Parathyroid adenoma (tissue), 2 donors: Measurements from ENCODE around the gene PKMYT1.

ENCODE experiments used
- H2AFZ ChIP-seq: fragments of 300-600 bp; sonication (generic); one replicate; pipeline ENCODE4 v1.7.0; 2017; ENCODE audit warnings: antibody characterized with exemption, mild to moderate bottlenecking
- H3K27ac ChIP-seq: fragments of 300-600 bp; sonication (generic); one replicate; pipeline ENCODE4 v1.7.0; 2017
- H3K27me3 ChIP-seq: fragments of 300-600 bp; sonication (generic); one replicate; pipeline ENCODE4 v1.7.0; 2017; ENCODE audit warnings: low read length; ENCODE audit not compliant: control insufficient read depth, insufficient read depth
- H3K36me3 ChIP-seq: fragments of 300-600 bp; sonication (generic); one replicate; pipeline ENCODE4 v1.7.0; 2017; ENCODE audit warnings: low read length; ENCODE audit not compliant: control insufficient read depth, insufficient read depth
- H3K4me1 ChIP-seq: fragments of 300-600 bp; sonication (generic); one replicate; pipeline ENCODE4 v1.7.0; 2017; ENCODE audit warnings: control low read depth
- H3K4me2 ChIP-seq: fragments of 300-600 bp; sonication (generic); one replicate; pipeline ENCODE4 v1.7.0; 2017; ENCODE audit warnings: low read length
- H3K4me3 ChIP-seq: fragments of 300-600 bp; sonication (generic); one replicate; pipeline ENCODE4 v1.7.0; 2017; ENCODE audit warnings: low read depth, low read length
- H3K79me2 ChIP-seq: fragments of 300-600 bp; sonication (generic); one replicate; pipeline ENCODE4 v1.7.0; 2017; ENCODE audit warnings: control low read depth
- H3K9ac ChIP-seq: fragments of 300-600 bp; sonication (generic); one replicate; pipeline ENCODE4 v1.7.0; 2017; ENCODE audit warnings: mild to moderate bottlenecking
- H3K9me3 ChIP-seq: fragments of 300-600 bp; sonication (generic); one replicate; pipeline ENCODE4 v1.7.0; 2017; ENCODE audit warnings: low read length; ENCODE audit not compliant: control insufficient read depth
- TF ChIP-seq, protein P1 (sequence below): fragments of 300-600 bp; sonication (generic); IDR thresholded peaks from one replicate; pipeline ENCODE4 v1.7.0; 2017; ENCODE audit warnings: antibody characterized with exemption, mild to moderate bottlenecking
- donor health status: primary hyperparathyroidism.

PKMYT1 gene

GRCh38 chr16:2959206-2959605 is 21.0 kb downstream of the PKMYT1 start:
- TF ChIP-seq, protein P1, sequence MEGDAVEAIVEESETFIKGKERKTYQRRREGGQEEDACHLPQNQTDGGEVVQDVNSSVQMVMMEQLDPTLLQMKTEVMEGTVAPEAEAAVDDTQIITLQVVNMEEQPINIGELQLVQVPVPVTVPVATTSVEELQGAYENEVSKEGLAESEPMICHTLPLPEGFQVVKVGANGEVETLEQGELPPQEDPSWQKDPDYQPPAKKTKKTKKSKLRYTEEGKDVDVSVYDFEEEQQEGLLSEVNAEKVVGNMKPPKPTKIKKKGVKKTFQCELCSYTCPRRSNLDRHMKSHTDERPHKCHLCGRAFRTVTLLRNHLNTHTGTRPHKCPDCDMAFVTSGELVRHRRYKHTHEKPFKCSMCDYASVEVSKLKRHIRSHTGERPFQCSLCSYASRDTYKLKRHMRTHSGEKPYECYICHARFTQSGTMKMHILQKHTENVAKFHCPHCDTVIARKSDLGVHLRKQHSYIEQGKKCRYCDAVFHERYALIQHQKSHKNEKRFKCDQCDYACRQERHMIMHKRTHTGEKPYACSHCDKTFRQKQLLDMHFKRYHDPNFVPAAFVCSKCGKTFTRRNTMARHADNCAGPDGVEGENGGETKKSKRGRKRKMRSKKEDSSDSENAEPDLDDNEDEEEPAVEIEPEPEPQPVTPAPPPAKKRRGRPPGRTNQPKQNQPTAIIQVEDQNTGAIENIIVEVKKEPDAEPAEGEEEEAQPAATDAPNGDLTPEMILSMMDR = no peak
- H3K9me3 ChIP-seq = no peaks in the 10 kb centered on the region
- H3K4me1 ChIP-seq = peaks cover 8% of the 10 kb centered on the region
- H3K4me2 ChIP-seq = no peak overlapping the region
- H3K9ac ChIP-seq = no peak overlapping the region
- no peak overlapping the region for H2AFZ ChIP-seq
- H3K36me3 ChIP-seq = no peaks in the 10 kb centered on the region
- H3K4me3 ChIP-seq = no peak overlapping the region
- no peaks in the 10 kb centered on the region for H3K79me2 ChIP-seq
- H3K27me3 ChIP-seq = no peaks in the 10 kb centered on the region
- H3K27ac ChIP-seq = no peak overlapping the region

GRCh38 chr16:2956579-2956956 is 23.7 kb downstream of the PKMYT1 start:
- Histone ChIP-seq H2AFZ (no peak overlapping the region), H3K79me2 (no peaks in the 10 kb centered on the region), H3K27me3 (no peaks in the 10 kb centered on the region), H3K4me1 (no peaks in the 10 kb centered on the region), H3K27ac (no peak overlapping the region), H3K4me3 (no peak overlapping the region), H3K4me2 (no peak overlapping the region), H3K9me3 (no peaks in the 10 kb centered on the region), H3K9ac (no peak overlapping the region), H3K36me3 (no peaks in the 10 kb centered on the region)
- TF ChIP-seq, protein P1 = no peak

DNA sequence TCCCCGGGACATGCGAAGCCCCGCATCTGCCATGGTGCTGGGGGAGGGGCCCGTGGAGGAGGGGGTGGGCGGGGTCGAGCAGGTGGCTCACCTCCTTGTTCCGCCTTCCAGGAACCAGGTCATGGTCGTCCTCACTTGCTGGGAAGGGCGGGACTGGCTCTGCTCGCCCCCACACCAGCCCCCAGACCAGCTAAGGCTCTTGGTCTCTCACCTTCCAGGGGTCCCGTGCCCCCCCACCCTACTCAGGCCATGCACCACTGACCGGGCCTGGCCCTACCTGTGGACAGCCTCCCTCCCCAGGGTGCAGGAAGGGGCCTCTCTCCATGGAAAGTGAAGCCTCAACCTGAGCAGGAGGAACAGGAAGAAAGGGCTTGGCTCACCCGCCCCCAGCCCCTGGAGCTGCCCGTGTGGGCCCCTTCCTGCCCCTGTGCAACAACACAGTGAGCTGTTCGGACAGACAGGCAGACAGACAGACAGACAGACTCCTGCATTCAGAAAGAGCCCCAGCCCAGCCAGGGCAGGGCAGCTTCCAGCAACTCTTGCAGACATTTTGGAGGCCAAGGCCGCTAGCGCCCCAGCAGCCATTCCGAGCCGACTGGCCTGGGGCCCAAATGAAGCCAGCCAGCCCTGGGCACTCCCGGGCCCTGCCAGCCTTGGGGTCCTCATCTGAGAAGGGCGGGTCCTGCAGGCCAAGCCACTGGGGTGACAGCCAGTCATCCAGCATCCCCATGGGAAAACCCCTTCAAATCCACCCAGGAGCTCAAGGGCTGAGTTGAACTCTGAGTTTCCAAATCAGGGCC is 24.3 kb downstream of the PKMYT1 start:
- H2AFZ ChIP-seq = no peak overlapping the region
- no peak overlapping the region for H3K27ac ChIP-seq
- H3K36me3 ChIP-seq = no peaks in the 10 kb centered on the region
- H3K27me3 ChIP-seq = no peaks in the 10 kb centered on the region
- H3K9ac ChIP-seq = no peak overlapping the region
- H3K4me3 ChIP-seq = no peak overlapping the region
- TF ChIP-seq, protein P1 = no peak
- H3K9me3 ChIP-seq = no peaks in the 10 kb centered on the region
- no peaks in the 10 kb centered on the region for H3K79me2 ChIP-seq
- no peaks in the 10 kb centered on the region for H3K4me1 ChIP-seq
- no peak overlapping the region for H3K4me2 ChIP-seq

- no peak overlapping the region for H3K4me2 ChIP-seq
- H3K27me3 ChIP-seq = no peaks in the 10 kb centered on the region
- H3K9ac ChIP-seq = no peak overlapping the region
- H2AFZ ChIP-seq = no peak overlapping the region
- TF ChIP-seq, protein P1 = no peak
- no peaks in the 10 kb centered on the region for H3K9me3 ChIP-seq
- no peaks in the 10 kb centered on the region for H3K79me2 ChIP-seq
- no peak overlapping the region for H3K27ac ChIP-seq
- no peak overlapping the region for H3K4me3 ChIP-seq
- no peaks in the 10 kb centered on the region for H3K36me3 ChIP-seq
- H3K4me1 ChIP-seq = peaks cover 3% of the 10 kb centered on the region
These were observed 24.8 kb downstream of the PKMYT1 start for GRCh38 chr16:2955438-2955778.
